Measurements from ENCODE around the gene AIMP2.

The AIMP2 gene

DNA sequence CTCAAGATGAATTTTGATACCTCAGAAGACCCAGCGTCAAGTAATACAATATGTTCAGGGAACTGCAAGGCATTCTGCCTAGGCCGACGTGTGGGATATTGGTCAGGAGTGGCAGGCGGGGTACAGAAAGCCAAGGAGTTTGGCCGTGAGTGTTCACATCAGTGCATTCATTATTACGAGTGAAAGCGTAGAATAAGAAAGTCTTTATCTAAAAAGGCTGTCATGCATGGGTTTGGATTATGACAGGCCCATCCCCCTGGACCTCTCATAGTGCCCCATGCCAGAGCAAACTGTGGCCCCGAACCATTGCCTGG lies 7.5 kb downstream of the AIMP2 start:
- Histone ChIP-seq H3K27me3 (ENCODE audit: insufficient read depth, insufficient read length) (no peaks in the 10 kb centered on the region), H3K9me3 (ENCODE audit: insufficient read depth, low read length) (no peaks in the 10 kb centered on the region), H3K4me1 (ENCODE audit: insufficient read depth, insufficient read length) (no peaks in the 10 kb centered on the region), H3K4me3 (ENCODE audit: insufficient read length, low read depth) (no peak overlapping the region), H3K36me3 (ENCODE audit: insufficient read depth, insufficient read length, low read length) (peaks cover 87% of the 10 kb centered on the region), H3K9ac (ENCODE audit: insufficient read length, low read depth) (no peak overlapping the region)
- no peak for DNase-seq (ENCODE audit: low read depth, low spot score)
- TF ChIP-seq ZNF274 (IDR thresholded peaks at IDR 0.05; ENCODE audit: low read depth, low read length) (no peak), SUZ12 (IDR thresholded peaks at IDR 0.05; ENCODE audit: extremely low read depth, insufficient read depth, insufficient read length) (no peak), YY1 (IDR thresholded peaks at IDR 0.05; ENCODE audit: insufficient read depth, insufficient read length) (no peak)

DNA sequence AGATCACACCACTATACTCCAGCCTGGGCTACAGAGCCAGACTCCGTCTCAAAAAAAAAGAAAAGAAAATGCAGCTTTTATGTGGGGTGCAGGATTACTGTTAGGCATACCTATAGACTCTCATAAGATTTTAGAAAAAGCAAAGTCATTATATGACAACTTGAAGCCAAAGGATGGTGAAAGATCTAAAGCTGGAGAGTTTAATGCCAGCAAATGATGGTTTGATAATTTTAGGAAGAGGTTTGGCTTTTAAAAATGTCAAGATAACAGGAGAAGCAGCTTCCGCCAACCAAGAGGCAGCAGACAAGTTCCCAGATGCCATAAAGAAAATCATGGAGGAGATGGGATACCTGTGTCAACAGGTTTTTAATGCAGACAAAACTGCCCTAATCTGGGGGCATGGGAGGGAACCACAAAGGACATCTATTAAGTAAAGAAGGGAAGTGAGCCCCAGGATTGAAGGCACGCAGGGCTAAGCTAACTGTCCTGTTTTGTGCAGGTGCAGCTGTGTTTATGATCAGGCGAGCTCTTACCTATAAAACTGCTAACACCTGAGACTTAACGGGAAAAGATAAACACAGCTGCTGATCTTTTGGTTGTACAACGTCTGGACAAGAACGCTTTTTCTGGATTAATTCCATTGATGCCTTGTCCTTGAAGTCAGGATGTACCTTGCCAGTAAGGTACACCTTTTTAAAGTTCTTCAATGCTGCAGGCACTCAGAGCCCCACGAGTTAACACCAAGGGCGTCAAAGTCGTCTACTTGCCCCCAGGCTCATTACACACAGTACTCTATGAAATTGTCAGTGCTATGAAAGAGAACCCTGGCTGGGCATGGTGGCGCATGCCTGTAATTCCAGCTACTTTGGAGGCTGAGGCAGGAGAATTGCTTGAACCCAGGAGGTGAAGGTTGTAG lies 11.6 kb downstream of the AIMP2 start:
- TF ChIP-seq SUZ12 (IDR thresholded peaks at IDR 0.05; ENCODE audit: extremely low read depth, insufficient read depth, insufficient read length) (no peak), YY1 (IDR thresholded peaks at IDR 0.05; ENCODE audit: insufficient read depth, insufficient read length) (no peak), ZNF274 (IDR thresholded peaks at IDR 0.05; ENCODE audit: low read depth, low read length) (no peak)
- Histone ChIP-seq H3K9ac (ENCODE audit: insufficient read length, low read depth) (no peak overlapping the region), H3K9me3 (ENCODE audit: insufficient read depth, low read length) (no peaks in the 10 kb centered on the region), H3K4me1 (ENCODE audit: insufficient read depth, insufficient read length) (no peaks in the 10 kb centered on the region), H3K4me3 (ENCODE audit: insufficient read length, low read depth) (no peak overlapping the region), H3K36me3 (ENCODE audit: insufficient read depth, insufficient read length, low read length) (peaks cover 90% of the 10 kb centered on the region), H3K27me3 (ENCODE audit: insufficient read depth, insufficient read length) (no peaks in the 10 kb centered on the region)
- no peak for DNase-seq (ENCODE audit: low read depth, low spot score)

DNA sequence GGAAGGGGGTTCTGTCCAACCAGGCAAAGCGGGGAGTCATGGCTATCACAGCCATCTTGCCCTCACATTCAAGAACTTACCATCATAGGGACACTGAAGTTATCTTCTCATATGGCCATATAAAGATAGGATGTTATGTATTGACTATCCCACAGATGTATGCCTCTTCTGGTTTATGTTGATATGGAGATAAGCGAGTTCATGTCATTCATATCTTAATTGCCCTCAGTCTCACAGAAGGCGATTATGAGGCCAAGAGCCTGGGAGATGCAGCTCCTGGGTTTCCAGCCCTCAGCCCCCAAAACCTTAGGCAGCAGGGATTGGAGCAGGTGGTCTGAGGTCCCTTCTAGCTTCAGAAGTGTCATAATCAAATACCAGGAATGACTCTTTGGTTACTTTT lies 13.6 kb downstream of the AIMP2 start:
- DNase-seq (ENCODE audit: low read depth, low spot score) = no peak
- no peak overlapping the region for H3K9ac ChIP-seq (ENCODE audit: insufficient read length, low read depth)
- H3K36me3 ChIP-seq (ENCODE audit: insufficient read depth, insufficient read length, low read length) = peaks cover 91% of the 10 kb centered on the region
- peaks cover 4% of the 10 kb centered on the region for H3K4me1 ChIP-seq (ENCODE audit: insufficient read depth, insufficient read length)
- no peaks in the 10 kb centered on the region for H3K9me3 ChIP-seq (ENCODE audit: insufficient read depth, low read length)
- TF ChIP-seq ZNF274 (IDR thresholded peaks at IDR 0.05; ENCODE audit: low read depth, low read length) (no peak), SUZ12 (IDR thresholded peaks at IDR 0.05; ENCODE audit: extremely low read depth, insufficient read depth, insufficient read length) (no peak), YY1 (IDR thresholded peaks at IDR 0.05; ENCODE audit: insufficient read depth, insufficient read length) (no peak)
- H3K27me3 ChIP-seq (ENCODE audit: insufficient read depth, insufficient read length) = no peaks in the 10 kb centered on the region
- no peak overlapping the region for H3K4me3 ChIP-seq (ENCODE audit: insufficient read length, low read depth)

DNA sequence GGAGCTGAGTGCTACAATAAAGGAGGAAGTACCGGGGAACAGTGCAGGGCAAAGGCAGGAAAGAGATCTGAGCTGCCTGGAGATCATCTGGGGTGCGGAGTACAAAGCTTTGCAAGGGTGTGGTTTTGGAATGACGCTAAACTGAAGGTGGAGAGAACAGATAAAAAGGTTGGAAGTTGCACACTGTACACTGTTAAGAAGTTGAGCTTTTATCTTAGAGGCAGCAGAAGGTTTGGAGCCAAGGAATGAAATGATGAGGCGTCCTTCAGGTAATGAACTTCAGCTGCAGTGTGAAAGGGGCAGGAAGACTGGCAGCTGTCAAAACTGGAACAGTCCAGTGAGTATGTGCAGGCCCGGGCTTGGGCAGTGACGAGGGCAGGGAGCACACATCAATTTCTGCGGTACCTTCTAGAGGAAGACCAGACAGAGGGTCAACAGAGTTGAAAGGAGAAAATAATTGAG lies 14.9 kb downstream of the AIMP2 start:
- no peak overlapping the region for H3K9ac ChIP-seq (ENCODE audit: insufficient read length, low read depth)
- H3K27me3 ChIP-seq (ENCODE audit: insufficient read depth, insufficient read length) = no peaks in the 10 kb centered on the region
- H3K9me3 ChIP-seq (ENCODE audit: insufficient read depth, low read length) = no peaks in the 10 kb centered on the region
- H3K4me3 ChIP-seq (ENCODE audit: insufficient read length, low read depth) = no peak overlapping the region
- H3K4me1 ChIP-seq (ENCODE audit: insufficient read depth, insufficient read length) = peaks cover 4% of the 10 kb centered on the region
- H3K36me3 ChIP-seq (ENCODE audit: insufficient read depth, insufficient read length, low read length) = peaks cover 98% of the 10 kb centered on the region
- no peak for DNase-seq (ENCODE audit: low read depth, low spot score)
- TF ChIP-seq YY1 (IDR thresholded peaks at IDR 0.05; ENCODE audit: insufficient read depth, insufficient read length) (no peak), ZNF274 (IDR thresholded peaks at IDR 0.05; ENCODE audit: low read depth, low read length) (no peak), SUZ12 (IDR thresholded peaks at IDR 0.05; ENCODE audit: extremely low read depth, insufficient read depth, insufficient read length) (no peak)

DNA sequence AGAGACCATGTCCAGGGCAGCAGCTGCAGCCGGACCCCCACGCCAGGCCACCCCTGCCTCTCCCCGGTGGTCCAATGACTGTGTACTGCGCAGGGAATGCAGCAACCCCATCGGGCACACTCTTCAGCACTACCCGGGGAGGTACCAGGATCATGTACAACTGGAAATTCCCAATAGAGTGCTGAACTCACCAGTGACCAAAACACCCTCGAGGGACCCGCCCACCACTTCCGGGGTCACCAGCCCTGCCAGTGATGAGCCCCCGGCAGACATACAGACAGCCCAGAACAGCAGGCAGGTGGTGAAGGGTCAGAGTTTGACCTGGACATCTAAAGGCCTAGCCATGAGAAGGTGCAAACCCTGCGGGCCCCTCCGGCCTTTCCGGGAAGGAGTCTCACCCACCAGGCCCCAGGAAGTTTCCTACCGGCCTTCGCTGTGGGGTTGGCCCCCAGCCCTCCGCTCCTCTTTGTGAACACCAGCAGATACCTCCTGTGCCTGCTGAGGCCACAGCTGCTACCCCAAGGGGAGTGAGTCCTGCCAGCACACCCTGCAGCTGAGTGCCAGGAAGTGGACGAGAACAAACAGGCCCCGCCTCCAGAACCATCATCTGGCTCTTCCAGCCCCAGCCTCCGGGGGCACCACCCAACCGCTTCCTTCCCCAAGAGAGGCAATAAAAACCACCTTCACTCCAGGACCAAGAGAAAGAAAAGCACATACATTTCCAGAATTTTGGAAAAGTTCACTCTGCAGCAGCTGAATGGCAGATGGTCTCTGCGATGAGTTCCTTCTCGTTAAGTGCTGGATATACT lies 17.1 kb downstream of the AIMP2 start:
- H3K4me1 ChIP-seq (ENCODE audit: insufficient read depth, insufficient read length) = peaks cover 4% of the 10 kb centered on the region
- DNase-seq (ENCODE audit: low read depth, low spot score) = peak; percentile 59
- H3K9me3 ChIP-seq (ENCODE audit: insufficient read depth, low read length) = no peaks in the 10 kb centered on the region
- no peak overlapping the region for H3K9ac ChIP-seq (ENCODE audit: insufficient read length, low read depth)
- peaks cover 93% of the 10 kb centered on the region for H3K36me3 ChIP-seq (ENCODE audit: insufficient read depth, insufficient read length, low read length)
- no peaks in the 10 kb centered on the region for H3K27me3 ChIP-seq (ENCODE audit: insufficient read depth, insufficient read length)
- no peak for TF ChIP-seq SUZ12 (IDR thresholded peaks at IDR 0.05; ENCODE audit: extremely low read depth, insufficient read depth, insufficient read length)
- no peak for TF ChIP-seq ZNF274 (IDR thresholded peaks at IDR 0.05; ENCODE audit: low read depth, low read length)
- TF ChIP-seq YY1 (IDR thresholded peaks at IDR 0.05; ENCODE audit: insufficient read depth, insufficient read length) = no peak
- no peak overlapping the region for H3K4me3 ChIP-seq (ENCODE audit: insufficient read length, low read depth)

DNA sequence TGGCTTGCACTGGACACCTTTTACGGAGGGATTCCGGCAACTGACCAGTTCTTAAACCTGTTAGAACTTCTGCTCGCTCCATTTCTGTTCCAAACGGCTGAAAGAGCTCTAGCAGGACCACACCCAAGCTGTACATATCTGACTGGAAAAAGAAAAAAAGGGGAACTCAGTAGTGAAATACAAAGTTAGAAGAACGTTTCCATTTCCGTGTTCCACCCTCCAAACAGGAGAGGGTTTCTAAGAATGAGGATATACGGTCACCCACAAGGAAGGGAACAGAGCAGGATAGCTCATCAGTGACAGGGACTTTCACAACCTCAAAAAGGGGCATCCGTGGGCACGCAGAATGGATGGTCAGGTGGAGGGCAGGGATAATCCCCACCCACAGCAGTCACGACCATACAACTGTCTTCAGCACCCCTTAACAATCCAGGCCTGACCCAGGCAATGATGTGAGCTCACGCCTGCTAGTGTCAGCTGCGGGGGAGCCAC lies 17.8 kb downstream of the AIMP2 start:
- no peak overlapping the region for H3K4me3 ChIP-seq (ENCODE audit: insufficient read length, low read depth)
- H3K27me3 ChIP-seq (ENCODE audit: insufficient read depth, insufficient read length) = no peaks in the 10 kb centered on the region
- no peak for TF ChIP-seq ZNF274 (IDR thresholded peaks at IDR 0.05; ENCODE audit: low read depth, low read length)
- no peak for TF ChIP-seq SUZ12 (IDR thresholded peaks at IDR 0.05; ENCODE audit: extremely low read depth, insufficient read depth, insufficient read length)
- no peak for TF ChIP-seq YY1 (IDR thresholded peaks at IDR 0.05; ENCODE audit: insufficient read depth, insufficient read length)
- no peak overlapping the region for H3K9ac ChIP-seq (ENCODE audit: insufficient read length, low read depth)
- H3K36me3 ChIP-seq (ENCODE audit: insufficient read depth, insufficient read length, low read length) = peaks cover 92% of the 10 kb centered on the region
- peaks cover 4% of the 10 kb centered on the region for H3K4me1 ChIP-seq (ENCODE audit: insufficient read depth, insufficient read length)
- no peaks in the 10 kb centered on the region for H3K9me3 ChIP-seq (ENCODE audit: insufficient read depth, low read length)
- DNase-seq (ENCODE audit: low read depth, low spot score) = no peak
